ENCODE measurements around the gene URI1. TPM values are rescaled to one million over a fixed set of nuclear protein-coding genes. Genes with fewer than 3 reads are reported as not detected.
A peak's percentile ranks its signal among the peaks of the same experiment; 100 is the strongest.
"Not testable (repeated sequence)": the region's sequence is repeated elsewhere in the genome, so short reads cannot be mapped to it uniquely, and the experiment has no call there.

The URI1 gene
- total RNA-seq, 6 experiments from 2014 or later: 45.8 to 53.8 (median 47.1) TPM

DNA sequence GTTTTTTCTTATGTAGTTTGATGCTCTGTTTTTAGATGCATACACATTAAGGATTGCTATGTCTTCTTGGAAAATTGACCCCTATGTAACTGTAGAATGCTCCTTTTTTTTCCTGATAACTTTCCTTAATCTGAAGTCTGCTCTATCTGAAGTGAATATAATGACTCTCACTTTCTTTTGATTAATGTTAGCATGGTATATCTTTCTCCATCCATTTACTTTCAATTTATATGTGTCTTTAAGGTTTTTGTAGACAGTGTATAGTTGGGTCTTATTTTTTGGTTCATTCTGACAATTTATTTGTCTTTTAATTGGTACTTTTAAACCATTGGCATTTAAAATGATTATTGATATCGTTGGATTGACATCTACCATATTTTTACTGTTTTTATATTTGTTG lies 92.3 kb downstream of the URI1 start:
- no peak overlapping the region for H3K27ac Mint-ChIP-seq
- H3K9me3 Mint-ChIP-seq: no peaks in the 10 kb centered on the region
- H3K27me3 Mint-ChIP-seq (ENCODE audit: insufficient read depth): no peaks in the 10 kb centered on the region; the same call in 1 of the 2 replicates
- peaks cover 61% of the 10 kb centered on the region for H3K36me3 Mint-ChIP-seq (ENCODE audit: low read depth)
- peaks cover 48% of the 10 kb centered on the region for H3K4me1 Mint-ChIP-seq (ENCODE audit: low read depth)
- TF ChIP-seq, protein P1, sequence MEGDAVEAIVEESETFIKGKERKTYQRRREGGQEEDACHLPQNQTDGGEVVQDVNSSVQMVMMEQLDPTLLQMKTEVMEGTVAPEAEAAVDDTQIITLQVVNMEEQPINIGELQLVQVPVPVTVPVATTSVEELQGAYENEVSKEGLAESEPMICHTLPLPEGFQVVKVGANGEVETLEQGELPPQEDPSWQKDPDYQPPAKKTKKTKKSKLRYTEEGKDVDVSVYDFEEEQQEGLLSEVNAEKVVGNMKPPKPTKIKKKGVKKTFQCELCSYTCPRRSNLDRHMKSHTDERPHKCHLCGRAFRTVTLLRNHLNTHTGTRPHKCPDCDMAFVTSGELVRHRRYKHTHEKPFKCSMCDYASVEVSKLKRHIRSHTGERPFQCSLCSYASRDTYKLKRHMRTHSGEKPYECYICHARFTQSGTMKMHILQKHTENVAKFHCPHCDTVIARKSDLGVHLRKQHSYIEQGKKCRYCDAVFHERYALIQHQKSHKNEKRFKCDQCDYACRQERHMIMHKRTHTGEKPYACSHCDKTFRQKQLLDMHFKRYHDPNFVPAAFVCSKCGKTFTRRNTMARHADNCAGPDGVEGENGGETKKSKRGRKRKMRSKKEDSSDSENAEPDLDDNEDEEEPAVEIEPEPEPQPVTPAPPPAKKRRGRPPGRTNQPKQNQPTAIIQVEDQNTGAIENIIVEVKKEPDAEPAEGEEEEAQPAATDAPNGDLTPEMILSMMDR (IDR thresholded peaks at IDR 0.05): no peak
- no peak overlapping the region for H3K4me3 Mint-ChIP-seq
- no peak for DNase-seq

DNA sequence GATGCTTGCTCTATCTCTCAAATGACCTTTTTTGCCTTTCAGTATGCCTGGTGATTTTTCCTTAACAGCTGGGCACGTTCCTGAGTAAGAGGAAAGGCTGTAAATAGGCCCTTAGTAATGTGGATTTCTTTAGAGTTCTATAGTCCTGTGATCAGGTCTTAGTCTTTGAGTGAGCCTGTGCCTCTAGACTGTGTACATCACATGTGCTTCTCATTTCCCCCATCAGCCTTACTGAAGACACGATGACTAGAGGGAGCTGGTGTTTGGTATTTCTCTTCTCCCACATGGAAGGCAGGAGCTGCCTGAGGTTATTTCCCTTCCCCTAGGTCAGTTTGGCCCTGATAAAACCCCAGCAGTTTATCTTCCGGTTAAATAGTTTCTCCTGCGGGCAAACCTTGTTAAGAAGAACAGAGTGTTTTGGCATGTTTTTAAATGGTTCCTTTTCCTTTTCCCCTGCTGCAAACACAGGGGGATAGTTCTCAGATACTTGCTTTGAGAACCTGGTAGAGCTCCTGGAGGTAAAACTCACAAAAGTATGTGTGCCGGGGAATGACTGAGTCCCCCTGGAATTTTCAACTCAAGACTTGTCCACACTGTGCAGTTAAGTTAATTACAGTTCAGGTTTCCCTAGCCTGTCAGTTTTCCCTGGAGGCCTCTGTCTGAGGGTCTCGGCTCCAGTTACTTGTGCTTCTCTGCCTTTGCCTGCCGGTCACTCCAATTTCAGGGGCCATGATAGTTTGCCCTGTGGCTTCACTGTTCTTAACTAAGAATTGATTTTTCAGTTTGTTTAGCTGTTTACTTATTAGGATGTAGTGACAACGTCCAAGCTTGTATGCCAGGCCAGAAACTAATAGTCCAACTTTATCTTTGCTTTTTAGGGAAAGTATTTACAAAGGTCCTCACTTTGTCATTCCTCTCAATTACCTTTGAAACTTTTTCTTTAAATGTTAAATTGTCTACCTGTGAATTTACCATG lies 94.4 kb downstream of the URI1 start:
- no peaks in the 10 kb centered on the region; the same call in 1 of the 2 replicates for H3K27me3 Mint-ChIP-seq (ENCODE audit: insufficient read depth)
- no peaks in the 10 kb centered on the region; the same call in 1 of the 2 replicates for H3K9me3 Mint-ChIP-seq
- DNase-seq: peak; percentile 38
- H3K4me3 Mint-ChIP-seq: peak overlapping the region; percentile 16; the same call in 1 of the 2 replicates
- peaks cover 62% of the 10 kb centered on the region for H3K36me3 Mint-ChIP-seq (ENCODE audit: low read depth)
- TF ChIP-seq, protein P1 (IDR thresholded peaks at IDR 0.05): no peak
- peaks cover 27% of the 10 kb centered on the region for H3K4me1 Mint-ChIP-seq (ENCODE audit: low read depth)
- H3K27ac Mint-ChIP-seq: peak overlapping the region; percentile 72

DNA sequence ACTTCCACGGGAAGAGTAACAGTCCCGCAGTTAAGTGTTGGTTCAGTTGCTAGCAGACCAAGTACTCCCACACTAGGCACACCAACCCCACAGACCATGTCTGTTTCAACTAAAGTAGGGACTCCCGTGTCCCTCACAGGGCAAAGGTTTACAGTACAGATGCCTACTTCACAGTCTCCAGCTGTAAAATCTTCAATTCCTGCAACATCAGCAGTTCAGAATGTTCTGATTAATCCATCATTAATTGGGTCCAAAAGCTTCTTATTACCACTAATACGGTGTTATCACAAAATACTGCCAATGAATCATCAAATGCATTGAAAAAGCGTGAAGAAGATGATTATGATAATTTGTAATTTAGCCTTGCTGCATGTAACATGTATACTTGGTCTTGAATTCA lies 95.8 kb downstream of the URI1 start:
- Mint-ChIP-seq H3K9me3 (no peaks in the 10 kb centered on the region; the same call in 1 of the 2 replicates), H3K4me3 (no peak overlapping the region), H3K36me3 (ENCODE audit: low read depth) (peaks cover 57% of the 10 kb centered on the region), H3K27me3 (ENCODE audit: insufficient read depth) (no peaks in the 10 kb centered on the region; the same call in 1 of the 2 replicates), H3K27ac (no peak overlapping the region), H3K4me1 (ENCODE audit: low read depth) (peaks cover 22% of the 10 kb centered on the region)
- TF ChIP-seq, protein P1 (IDR thresholded peaks at IDR 0.05): no peak
- no peak for DNase-seq

GRCh38 chr19:30041931-30042330 lies 99.9 kb downstream of the URI1 start:
- H3K9me3 Mint-ChIP-seq; H3K4me3 Mint-ChIP-seq; H3K27ac Mint-ChIP-seq; H3K27me3 Mint-ChIP-seq (ENCODE audit: insufficient read depth); H3K4me1 Mint-ChIP-seq (ENCODE audit: low read depth); DNase-seq: not testable (repeated sequence)
- H3K36me3 Mint-ChIP-seq (ENCODE audit: low read depth): peaks cover 30% of the 10 kb centered on the region

DNA sequence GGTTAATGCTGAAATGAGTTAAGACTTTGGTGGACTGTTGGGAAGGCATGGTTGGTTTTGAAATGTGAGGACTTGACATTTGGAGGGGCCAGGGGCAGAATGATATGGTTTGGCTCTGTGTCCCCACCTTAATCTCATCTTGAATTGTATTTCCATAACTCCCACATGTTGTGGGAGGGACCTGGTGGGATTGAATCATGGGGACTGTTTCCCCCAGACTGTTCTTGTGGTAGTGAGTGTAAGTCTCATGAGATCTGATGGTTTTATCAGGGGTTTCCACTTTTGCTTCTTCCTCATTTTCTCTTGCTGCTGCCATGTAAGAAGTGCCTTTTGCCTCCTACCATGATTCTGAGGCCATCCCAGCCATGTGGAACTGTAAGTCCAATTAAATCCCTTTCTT lies 101.0 kb downstream of the URI1 start:
- not testable (repeated sequence) for H3K9me3 Mint-ChIP-seq; H3K27me3 Mint-ChIP-seq (ENCODE audit: insufficient read depth); H3K4me3 Mint-ChIP-seq; DNase-seq; H3K27ac Mint-ChIP-seq; H3K4me1 Mint-ChIP-seq (ENCODE audit: low read depth)
- H3K36me3 Mint-ChIP-seq (ENCODE audit: low read depth): peaks cover 20% of the 10 kb centered on the region

- TF ChIP-seq, protein P1 (IDR thresholded peaks at IDR 0.05): no peak
Measured at GRCh38 chr19:30044273-30045248, 102.5 kb downstream of the URI1 start.

More at GRCh38 chr19:30044273-30045248, 102.5 kb downstream of the URI1 start:
- Mint-ChIP-seq H3K36me3 (ENCODE audit: low read depth) (peaks cover 13% of the 10 kb centered on the region), H3K9me3 (no peaks in the 10 kb centered on the region; the same call in 1 of the 2 replicates), H3K4me1 (ENCODE audit: low read depth) (no peaks in the 10 kb centered on the region), H3K4me3 (no peak overlapping the region), H3K27me3 (ENCODE audit: insufficient read depth) (no peaks in the 10 kb centered on the region), H3K27ac (no peak overlapping the region)
- no peak for DNase-seq
